K562 (cell line): Measurements from ENCODE around the gene GCHFR. TPM values are rescaled to one million over a fixed set of nuclear protein-coding genes. Genes with fewer than 3 reads are reported as not detected.

Source experiments
- FOXK1 ChIP-seq: sonication (generic); formaldehyde crosslinking; IDR thresholded peaks from 2 replicates; pipeline ENCODE4 v1.8.0; 2022; ENCODE audit warnings: missing genetic modification reagents, mild to moderate bottlenecking, borderline replicate concordance
- MNT ChIP-seq, 2 experiments: fragments of 450-650 bp; conservative IDR thresholded peaks; 2 replicates each; pipeline ENCODE4 v1.6.1; 2017; ENCODE audit warnings: mild to moderate bottlenecking in 2 of 2, moderate library complexity in 2 of 2
- SIX5 ChIP-seq, 2 experiments: IDR thresholded peaks; 2 replicates each; pipeline ENCODE4 v1.6.1; 2011; ENCODE audit warnings: low read length in 2 of 2, borderline replicate concordance in 1 of 2, low read depth in 1 of 2, mild to moderate bottlenecking in 1 of 2, moderate library complexity in 1 of 2; ENCODE audit not compliant: insufficient read depth in 1 of 2
- SP2 ChIP-seq: IDR thresholded peaks from 2 replicates; pipeline ENCODE4 v1.6.1; 2011; ENCODE audit warnings: mild to moderate bottlenecking, low read depth, low read length, moderate library complexity; ENCODE audit not compliant: poor library complexity, severe bottlenecking; ENCODE audit errors: extremely low read depth
- TAF1 ChIP-seq: IDR thresholded peaks from 2 replicates; pipeline ENCODE4 v1.6.1; 2011; ENCODE audit warnings: mild to moderate bottlenecking, low read length, moderate library complexity; ENCODE audit not compliant: insufficient read depth, control insufficient read depth, severe bottlenecking; ENCODE audit errors: extremely low read depth
- TCF3 ChIP-seq: sonication (generic); formaldehyde crosslinking; IDR thresholded peaks from 2 replicates; pipeline ENCODE4 v1.4.0; 2020; ENCODE audit warnings: mild to moderate bottlenecking, missing genetic modification reagents
- THRB ChIP-seq: fragments of 450-650 bp; formaldehyde crosslinking; conservative IDR thresholded peaks from 2 replicates; pipeline ENCODE4 v1.4.0; 2022; ENCODE audit warnings: mild to moderate bottlenecking, missing genetic modification characterization
- YY1 ChIP-seq, 3 experiments: IDR thresholded peaks; 2 replicates each; pipeline ENCODE4 v1.6.1; 2011; ENCODE audit warnings: low read length in 2 of 3, mild to moderate bottlenecking in 2 of 3, moderate library complexity in 2 of 3, borderline replicate concordance in 1 of 3, control low read depth in 1 of 3, low read depth in 1 of 3; ENCODE audit not compliant: insufficient read depth in 3 of 3, insufficient replicate concordance in 2 of 3, control insufficient read depth in 1 of 3, insufficient read length in 1 of 3; ENCODE audit errors: extremely low read depth in 1 of 3
- ZC3H4 ChIP-seq: sonication (generic); formaldehyde crosslinking; IDR thresholded peaks from 2 replicates; pipeline ENCODE4 v1.9.0; 2021; ENCODE audit warnings: missing genetic modification reagents, borderline replicate concordance
- ZNF311 ChIP-seq: fragments of 250-450 bp; sonication (Bioruptor Pico); IDR thresholded peaks from 2 replicates; pipeline ENCODE4 v1.4.0; 2020; ENCODE audit warnings: mild to moderate bottlenecking, moderate library complexity
- ZNF398 ChIP-seq: fragments of 250-450 bp; sonication (Bioruptor Pico); IDR thresholded peaks from 2 replicates; pipeline ENCODE4 v1.8.0; 2021; ENCODE audit warnings: moderate library complexity, mild to moderate bottlenecking, inconsistent platforms
- ZNF41 ChIP-seq: fragments of 250-450 bp; sonication (Bioruptor Pico); conservative IDR thresholded peaks from 2 replicates; pipeline ENCODE4 v1.4.0; 2020; ENCODE audit warnings: mild to moderate bottlenecking
- polyA plus RNA-seq, 8 experiments: library from polyadenylated mRNA; depleted of rRNA in 4 of 8; stranded (reverse) in 5 of 8; unstranded in 3 of 8; fragments of >200 nt; fragmentation: Nextera tagmentation in 2 of 8; fragmentation: Illumina TruSeq in 1 of 8; extraction: Ambion mirVana in 2 of 8; extraction: Trizol in 1 of 8; gene quantifications; 2 replicates each; pipeline versions ENCODE4 v1.2.1 to v1.2.3, GENCODE V29; 2011 to 2014; ENCODE audit warnings: inconsistent platforms in 1 of 8, missing spikeins in 1 of 8
- total RNA-seq, 7 experiments: library from RNA; depleted of rRNA in 6 of 7; stranded (reverse); fragments of >200 nt in 6 of 7; fragmentation: Illumina TruSeq in 2 of 7; extraction: Trizol in 2 of 7; gene quantifications; 2 replicates each; pipeline versions ENCODE4 v1.2.1 to v1.2.3, GENCODE V29; 2011 to 2021; ENCODE audit warnings: low replicate concordance in 1 of 7
- TF ChIP-seq, protein P1 (sequence below): sonication (generic); formaldehyde crosslinking; IDR thresholded peaks from 2 replicates; pipeline ENCODE4 v1.8.0; 2023; ENCODE audit warnings: mild to moderate bottlenecking, missing genetic modification reagents

GCHFR gene
- total and polyA plus RNA-seq, 9 of the 15 experiments (the other 6 are each of a cell fraction or from before 2014, with no cell fraction given): 8.7 to 83.5 (median 20.8) TPM

GRCh38 chr15:40807028-40807887 is 43.4 kb downstream of the GCHFR start, which contains the start of the genes DNAJC17 and ZFYVE19 (continued):
- TF ChIP-seq YY1 (IDR thresholded peaks at IDR 0.05; ENCODE audit: borderline replicate concordance in 1 of 3, control insufficient read depth in 1 of 3, extremely low read depth in 1 of 3, insufficient read depth in 3 of 3, insufficient read length in 1 of 3, insufficient replicate concordance in 2 of 3, low read depth in 1 of 3, low read length in 2 of 3) (peak; percentile 10 to 76 (median 68)), SIX5 (IDR thresholded peaks at IDR 0.05; ENCODE audit: borderline replicate concordance in 1 of 2, insufficient read depth in 1 of 2, low read depth in 1 of 2, low read length in 2 of 2) (peak; percentile 89 to 91), ZC3H4 (CRISPR knock-in tag) (no peak), SP2 (no peak), TCF3 (CRISPR knock-in tag) (peak; percentile 19; the same call in 1 of the 2 replicates), ZNF311 (no peak), ZNF398 (CRISPR knock-in tag) (no peak), ZNF41 (CRISPR knock-in tag) (0 out of 2 replicates have a peak, but pooled peaks have one; percentile 57), THRB (CRISPR knock-in tag) (0 out of 2 replicates have a peak, but pooled peaks have one; percentile 37), MNT (conservative IDR thresholded peaks at IDR 0.05) (peak; percentile 34 to 77), TAF1 (peak; percentile 57), FOXK1 (CRISPR knock-in tag) (no peak)
- TF ChIP-seq, protein P1, sequence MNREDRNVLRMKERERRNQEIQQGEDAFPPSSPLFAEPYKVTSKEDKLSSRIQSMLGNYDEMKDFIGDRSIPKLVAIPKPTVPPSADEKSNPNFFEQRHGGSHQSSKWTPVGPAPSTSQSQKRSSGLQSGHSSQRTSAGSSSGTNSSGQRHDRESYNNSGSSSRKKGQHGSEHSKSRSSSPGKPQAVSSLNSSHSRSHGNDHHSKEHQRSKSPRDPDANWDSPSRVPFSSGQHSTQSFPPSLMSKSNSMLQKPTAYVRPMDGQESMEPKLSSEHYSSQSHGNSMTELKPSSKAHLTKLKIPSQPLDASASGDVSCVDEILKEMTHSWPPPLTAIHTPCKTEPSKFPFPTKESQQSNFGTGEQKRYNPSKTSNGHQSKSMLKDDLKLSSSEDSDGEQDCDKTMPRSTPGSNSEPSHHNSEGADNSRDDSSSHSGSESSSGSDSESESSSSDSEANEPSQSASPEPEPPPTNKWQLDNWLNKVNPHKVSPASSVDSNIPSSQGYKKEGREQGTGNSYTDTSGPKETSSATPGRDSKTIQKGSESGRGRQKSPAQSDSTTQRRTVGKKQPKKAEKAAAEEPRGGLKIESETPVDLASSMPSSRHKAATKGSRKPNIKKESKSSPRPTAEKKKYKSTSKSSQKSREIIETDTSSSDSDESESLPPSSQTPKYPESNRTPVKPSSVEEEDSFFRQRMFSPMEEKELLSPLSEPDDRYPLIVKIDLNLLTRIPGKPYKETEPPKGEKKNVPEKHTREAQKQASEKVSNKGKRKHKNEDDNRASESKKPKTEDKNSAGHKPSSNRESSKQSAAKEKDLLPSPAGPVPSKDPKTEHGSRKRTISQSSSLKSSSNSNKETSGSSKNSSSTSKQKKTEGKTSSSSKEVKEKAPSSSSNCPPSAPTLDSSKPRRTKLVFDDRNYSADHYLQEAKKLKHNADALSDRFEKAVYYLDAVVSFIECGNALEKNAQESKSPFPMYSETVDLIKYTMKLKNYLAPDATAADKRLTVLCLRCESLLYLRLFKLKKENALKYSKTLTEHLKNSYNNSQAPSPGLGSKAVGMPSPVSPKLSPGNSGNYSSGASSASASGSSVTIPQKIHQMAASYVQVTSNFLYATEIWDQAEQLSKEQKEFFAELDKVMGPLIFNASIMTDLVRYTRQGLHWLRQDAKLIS (CRISPR knock-in tag): no peak
